ENCODE data around the gene PPP4C.
"Not testable (repeated sequence)": the region's sequence is repeated elsewhere in the genome, so short reads cannot be mapped to it uniquely, and the experiment has no call there.

PPP4C gene

GRCh38 chr16:30095166-30096078 is 19.6 kb downstream of the PPP4C start:
- H3K36me3 Mint-ChIP-seq (ENCODE audit: low read depth) = peaks cover 42% of the 10 kb centered on the region
- peaks cover 49% of the 10 kb centered on the region for H3K4me1 Mint-ChIP-seq (ENCODE audit: low read depth)
- peak overlapping the region; percentile 81 for H3K4me3 Mint-ChIP-seq
- no peaks in the 10 kb centered on the region for H3K27me3 Mint-ChIP-seq
- H3K9me3 Mint-ChIP-seq = peaks cover 16% of the 10 kb centered on the region
- peak; percentile 56 for DNase-seq
- peak overlapping the region; percentile 91 for H3K27ac Mint-ChIP-seq

- H3K27me3 Mint-ChIP-seq = no peaks in the 10 kb centered on the region
- H3K9me3 Mint-ChIP-seq = peaks cover 16% of the 10 kb centered on the region
- peak; percentile 90 for DNase-seq
- peak within 1 kb of the TSS; percentile 81 for H3K4me3 Mint-ChIP-seq
- H3K36me3 Mint-ChIP-seq (ENCODE audit: low read depth) = peaks cover 42% of the 10 kb centered on the region
- H3K4me1 Mint-ChIP-seq (ENCODE audit: low read depth) = peaks cover 47% of the 10 kb centered on the region
- H3K27ac Mint-ChIP-seq = peak within 1 kb of the TSS; percentile 91
These were observed 20.5 kb downstream of the PPP4C start, which contains the start of gene YPEL3 for GRCh38 chr16:30096105-30096861. TSS of gene YPEL3 (minus strand) at chr16:30096213. CDS start at chr16:30095482, 731 bp downstream.

GRCh38 chr16:30096862-30097563 is 21.2 kb downstream of the PPP4C start:
- H3K4me1 Mint-ChIP-seq (ENCODE audit: low read depth) = peaks cover 40% of the 10 kb centered on the region
- H3K27me3 Mint-ChIP-seq = no peaks in the 10 kb centered on the region
- peak overlapping the region; percentile 90 for H3K27ac Mint-ChIP-seq
- H3K36me3 Mint-ChIP-seq (ENCODE audit: low read depth) = peaks cover 41% of the 10 kb centered on the region
- H3K4me3 Mint-ChIP-seq = peak overlapping the region; percentile 70
- H3K9me3 Mint-ChIP-seq = peaks cover 16% of the 10 kb centered on the region
- DNase-seq = no peak

DNA sequence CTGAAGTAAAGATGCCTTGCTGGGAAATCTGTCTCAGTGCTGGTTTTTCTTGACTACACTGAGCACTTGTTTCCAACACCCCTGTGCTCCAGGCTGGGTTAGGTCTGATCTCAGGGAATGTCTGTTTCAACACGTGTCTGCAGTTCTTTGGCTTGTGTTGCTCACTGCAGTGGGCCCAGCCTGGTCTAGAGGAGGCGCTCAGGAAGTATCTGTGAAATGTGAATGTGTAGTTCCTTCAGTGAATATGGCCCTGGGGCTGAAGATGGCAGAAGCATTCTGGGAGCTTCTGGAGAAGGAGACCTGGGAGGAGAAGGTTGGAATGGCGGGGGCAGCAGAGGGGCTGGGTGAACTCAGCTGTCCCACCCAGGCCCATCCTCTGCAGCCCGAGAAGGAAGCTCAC is 28.3 kb downstream of the PPP4C start:
- no peak for DNase-seq
- Mint-ChIP-seq H3K9me3 (no peaks in the 10 kb centered on the region), H3K27me3 (no peaks in the 10 kb centered on the region), H3K4me3 (no peak overlapping the region), H3K4me1 (ENCODE audit: low read depth) (no peaks in the 10 kb centered on the region), H3K27ac (peak overlapping the region; percentile 55), H3K36me3 (ENCODE audit: low read depth) (peaks cover 32% of the 10 kb centered on the region)

DNA sequence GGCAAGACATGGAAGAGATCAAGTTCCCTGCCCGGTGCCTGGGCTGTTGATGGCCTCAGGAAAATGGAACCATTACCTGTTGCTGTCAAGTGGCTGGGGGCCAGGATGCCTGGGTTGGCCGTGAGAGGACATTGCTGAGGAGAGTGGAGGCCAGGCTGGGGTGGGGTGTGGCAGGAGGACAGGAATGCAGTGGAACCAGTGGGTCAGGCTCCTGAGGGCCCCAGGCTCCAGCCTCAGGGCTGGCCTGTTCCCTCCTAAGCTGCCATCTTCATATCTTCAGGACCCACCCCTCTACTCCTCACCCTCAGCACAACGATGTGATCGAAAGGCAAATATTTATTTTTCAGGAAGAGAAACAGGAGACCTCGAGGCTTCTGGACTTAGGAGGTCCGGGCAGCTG is 28.7 kb downstream of the PPP4C start:
- DNase-seq = no peak
- no peaks in the 10 kb centered on the region for H3K9me3 Mint-ChIP-seq
- peak overlapping the region; percentile 55 for H3K27ac Mint-ChIP-seq
- no peaks in the 10 kb centered on the region for H3K27me3 Mint-ChIP-seq
- H3K4me1 Mint-ChIP-seq (ENCODE audit: low read depth) = no peaks in the 10 kb centered on the region
- H3K4me3 Mint-ChIP-seq = no peak overlapping the region
- H3K36me3 Mint-ChIP-seq (ENCODE audit: low read depth) = peaks cover 32% of the 10 kb centered on the region

DNA sequence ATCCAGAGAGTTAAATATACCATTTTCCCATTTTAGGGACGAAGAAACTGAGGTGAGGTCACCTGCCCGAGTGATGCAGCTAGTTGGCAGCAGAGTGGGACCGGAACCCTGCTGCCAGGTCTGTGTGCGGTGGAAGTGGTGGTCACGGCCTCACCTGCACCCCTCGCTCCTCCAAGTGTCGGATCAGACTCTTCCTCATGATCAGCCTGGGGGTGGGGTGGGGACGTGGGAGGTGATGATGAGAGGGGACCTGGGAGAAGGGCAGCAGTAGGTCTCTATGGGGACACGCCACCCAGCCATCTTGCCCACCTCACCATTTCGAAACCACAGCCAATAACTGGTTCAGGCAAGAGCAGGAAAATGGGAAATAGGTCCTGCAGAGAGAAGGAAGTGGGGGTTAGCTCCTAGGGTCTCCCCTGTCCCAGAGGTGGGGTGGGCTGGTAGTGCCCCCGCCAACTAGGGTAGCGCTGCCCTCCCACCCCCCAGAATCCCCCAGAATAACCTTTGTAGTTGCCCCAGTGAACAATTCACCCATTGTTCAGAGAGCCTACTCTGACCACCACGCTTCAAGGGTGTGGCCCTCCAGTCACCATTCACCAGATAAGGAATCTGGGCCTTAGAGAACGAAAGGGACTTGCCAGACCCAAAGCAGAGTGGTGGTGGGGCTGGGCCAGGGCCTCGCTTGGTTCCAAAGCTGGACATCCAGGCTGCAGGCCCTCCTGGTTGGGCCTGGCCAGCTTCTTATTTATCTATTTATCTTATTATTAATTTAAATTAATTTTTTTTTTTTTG is 32.5 kb downstream of the PPP4C start:
- Mint-ChIP-seq H3K4me1 (ENCODE audit: low read depth) (peaks cover 3% of the 10 kb centered on the region), H3K4me3 (no peak overlapping the region), H3K27ac (no peak overlapping the region), H3K27me3 (no peaks in the 10 kb centered on the region), H3K9me3 (no peaks in the 10 kb centered on the region), H3K36me3 (ENCODE audit: low read depth) (peaks cover 49% of the 10 kb centered on the region)
- DNase-seq = no peak

DNA sequence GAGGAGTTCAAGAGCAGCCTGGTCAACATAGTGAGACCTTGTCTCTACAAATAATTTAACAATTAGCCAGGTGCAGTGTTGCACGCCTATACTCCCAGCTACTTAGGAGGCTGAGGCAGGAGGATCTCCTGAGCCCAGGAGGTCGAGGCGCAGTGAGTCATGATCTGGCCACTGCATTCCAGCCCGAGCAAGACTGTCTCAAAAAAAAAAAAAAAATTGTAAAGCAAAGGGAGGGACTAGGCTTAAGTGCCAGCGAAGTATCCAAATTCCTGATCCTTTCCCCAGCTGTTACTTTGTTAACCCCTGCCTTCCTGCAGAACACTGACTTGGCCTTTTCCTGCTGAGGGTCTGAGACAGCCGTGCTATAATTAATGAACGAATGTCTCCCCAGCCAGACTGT is 34.9 kb downstream of the PPP4C start:
- no peaks in the 10 kb centered on the region for H3K9me3 Mint-ChIP-seq
- H3K4me1 Mint-ChIP-seq (ENCODE audit: low read depth) = peaks cover 11% of the 10 kb centered on the region
- no peak overlapping the region for H3K27ac Mint-ChIP-seq
- DNase-seq = no peak
- H3K36me3 Mint-ChIP-seq (ENCODE audit: low read depth) = peaks cover 44% of the 10 kb centered on the region
- no peak overlapping the region for H3K4me3 Mint-ChIP-seq
- H3K27me3 Mint-ChIP-seq = no peaks in the 10 kb centered on the region

- Mint-ChIP-seq H3K9me3 (no peaks in the 10 kb centered on the region), H3K4me1 (ENCODE audit: low read depth) (peaks cover 11% of the 10 kb centered on the region), H3K4me3 (no peak overlapping the region), H3K27me3 (no peaks in the 10 kb centered on the region), H3K36me3 (ENCODE audit: low read depth) (peaks cover 53% of the 10 kb centered on the region), H3K27ac (no peak overlapping the region)
- peak; percentile 79 for DNase-seq
These were observed 36.6 kb downstream of the PPP4C start for GRCh38 chr16:30112197-30113030.

- peaks cover 11% of the 10 kb centered on the region for H3K4me1 Mint-ChIP-seq (ENCODE audit: low read depth)
- peaks cover 54% of the 10 kb centered on the region for H3K36me3 Mint-ChIP-seq (ENCODE audit: low read depth)
- H3K9me3 Mint-ChIP-seq = no peaks in the 10 kb centered on the region
- no peak for DNase-seq
- peak within 1 kb of the TSS; percentile 11 for H3K27ac Mint-ChIP-seq
- H3K4me3 Mint-ChIP-seq = no peak within 1 kb of the TSS
- H3K27me3 Mint-ChIP-seq = no peaks in the 10 kb centered on the region
These were observed 37.4 kb downstream of the PPP4C start, which contains the start of gene GDPD3 for GRCh38 chr16:30113031-30113710. TSS of gene GDPD3 (minus strand) at chr16:30113537. CDS start at chr16:30113478, 59 bp downstream.

DNA sequence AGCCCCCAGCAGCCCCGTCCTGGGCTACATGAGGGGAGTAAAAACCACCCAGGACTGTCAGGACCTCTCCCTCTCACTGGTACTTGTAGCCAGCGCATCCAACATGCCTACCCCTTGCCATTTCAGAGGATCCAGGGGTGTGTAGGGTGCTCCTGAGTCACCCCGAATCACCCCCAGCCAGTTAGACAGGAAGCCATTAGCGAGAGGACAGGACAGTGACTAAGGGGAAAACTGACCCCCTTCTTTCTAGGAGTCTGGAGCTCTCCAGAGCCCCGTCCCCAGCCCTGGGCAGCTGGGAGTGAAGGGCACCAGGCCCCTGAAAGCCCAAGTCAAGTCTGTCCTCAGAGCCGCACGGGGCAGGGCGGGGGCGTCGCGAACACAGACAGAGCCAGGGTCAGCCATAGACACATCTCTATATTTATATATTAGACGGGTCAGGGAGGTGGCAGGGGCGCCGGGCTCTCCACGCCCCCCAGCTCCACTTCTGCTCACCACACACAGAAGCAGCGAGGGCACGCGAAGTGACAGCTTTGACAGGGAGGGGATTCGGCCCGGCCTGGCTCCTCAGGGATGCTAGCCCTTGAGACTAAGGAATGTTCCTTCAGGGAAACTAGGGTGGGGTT is 38.0 kb downstream of the PPP4C start:
- H3K4me1 Mint-ChIP-seq (ENCODE audit: low read depth) = peaks cover 11% of the 10 kb centered on the region
- DNase-seq = no peak
- H3K36me3 Mint-ChIP-seq (ENCODE audit: low read depth) = peaks cover 55% of the 10 kb centered on the region
- H3K27ac Mint-ChIP-seq = peak overlapping the region; percentile 11
- H3K9me3 Mint-ChIP-seq = no peaks in the 10 kb centered on the region
- no peaks in the 10 kb centered on the region for H3K27me3 Mint-ChIP-seq
- no peak overlapping the region for H3K4me3 Mint-ChIP-seq

DNA sequence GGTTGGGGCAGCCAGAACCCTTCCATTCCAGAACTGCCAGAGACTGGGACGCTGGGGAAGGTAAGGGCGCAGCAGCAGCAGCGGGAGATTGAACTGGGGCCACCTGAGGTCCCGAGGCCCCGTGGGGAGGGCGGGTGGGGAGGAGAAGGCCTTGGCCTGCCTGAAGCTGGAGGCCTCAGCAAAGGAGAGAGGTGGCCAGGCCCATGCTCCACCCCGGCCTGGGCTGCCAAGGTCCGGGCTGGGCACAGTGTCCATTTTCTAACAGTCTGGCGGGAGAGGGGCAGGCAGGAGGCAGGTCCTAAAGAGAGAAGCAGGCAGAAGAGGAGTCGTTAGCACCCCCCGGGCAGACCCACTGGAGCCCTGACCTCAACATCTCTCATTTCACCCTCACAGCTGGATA is 38.6 kb downstream of the PPP4C start:
- Mint-ChIP-seq H3K27me3 (no peaks in the 10 kb centered on the region), H3K4me1 (ENCODE audit: low read depth) (peaks cover 12% of the 10 kb centered on the region), H3K27ac (no peak overlapping the region), H3K4me3 (no peak overlapping the region), H3K9me3 (no peaks in the 10 kb centered on the region), H3K36me3 (ENCODE audit: low read depth) (peaks cover 57% of the 10 kb centered on the region)
- DNase-seq = no peak

GRCh38 chr16:30114833-30115232 is 39.0 kb downstream of the PPP4C start:
- not testable (repeated sequence) for DNase-seq, H3K27me3 Mint-ChIP-seq, H3K4me3 Mint-ChIP-seq, H3K27ac Mint-ChIP-seq, H3K9me3 Mint-ChIP-seq
- Mint-ChIP-seq H3K36me3 (ENCODE audit: low read depth) (peaks cover 57% of the 10 kb centered on the region), H3K4me1 (ENCODE audit: low read depth) (peaks cover 13% of the 10 kb centered on the region)
